H9 (cell line): Measurements from ENCODE around the gene TMEM165. TPM values are rescaled to one million over a fixed set of nuclear protein-coding genes. Genes with fewer than 3 reads are reported as not detected.

Source experiments
- DNase-seq: peaks from one replicate; pipeline ENCODE4 v3.0.0-alpha.2; 2017
- H2AFZ ChIP-seq: one replicate; pipeline ENCODE4 v1.6.1; 2013; ENCODE audit warnings: mild to moderate bottlenecking, low read length, control low read depth, moderate library complexity
- H2AK5ac ChIP-seq: 2 replicates; pipeline ENCODE4 v1.6.1; 2013; ENCODE audit warnings: low read length, control low read depth, mixed read lengths; ENCODE audit not compliant: insufficient read length
- H2BK120ac ChIP-seq: one replicate; pipeline ENCODE4 v1.6.1; 2013; ENCODE audit warnings: low read depth, mild to moderate bottlenecking, low read length, control low read depth, inconsistent platforms; ENCODE audit not compliant: poor library complexity, severe bottlenecking
- H2BK12ac ChIP-seq: 2 replicates; pipeline ENCODE4 v1.6.1; 2013; ENCODE audit warnings: low read length, control low read depth, mixed read lengths, low read depth; ENCODE audit not compliant: insufficient read length
- H2BK15ac ChIP-seq: 2 replicates; pipeline ENCODE4 v1.6.1; 2013; ENCODE audit warnings: low read depth, low read length, control low read depth
- H2BK20ac ChIP-seq: one replicate; pipeline ENCODE4 v1.6.1; 2013; ENCODE audit warnings: low read depth, mild to moderate bottlenecking, low read length, control low read depth, inconsistent platforms; ENCODE audit not compliant: poor library complexity, severe bottlenecking
- H2BK5ac ChIP-seq: 2 replicates; pipeline ENCODE4 v1.6.1; 2013; ENCODE audit warnings: low read length, control low read depth, mixed read lengths; ENCODE audit not compliant: insufficient read length
- H3K14ac ChIP-seq: 2 replicates; pipeline ENCODE4 v1.6.1; 2013; ENCODE audit warnings: low read length, control low read depth; ENCODE audit not compliant: insufficient read depth
- H3K18ac ChIP-seq: 2 replicates; pipeline ENCODE4 v1.6.1; 2013; ENCODE audit warnings: low read depth, mild to moderate bottlenecking, mixed read lengths, low read length, control low read depth; ENCODE audit not compliant: insufficient read length
- H3K23ac ChIP-seq: 2 replicates; pipeline ENCODE4 v1.6.1; 2013; ENCODE audit warnings: low read length, control low read depth, mixed read lengths, low read depth; ENCODE audit not compliant: insufficient read length
- H3K23me2 ChIP-seq: 2 replicates; pipeline ENCODE4 v1.6.1; 2013; ENCODE audit warnings: low read depth, mild to moderate bottlenecking, mixed read lengths, low read length, control low read depth; ENCODE audit not compliant: insufficient read length, poor library complexity, severe bottlenecking
- H3K27ac ChIP-seq: 2 replicates; pipeline ENCODE4 v1.5.1; 2013; ENCODE audit warnings: low read length, control low read depth, mixed read lengths, low read depth; ENCODE audit not compliant: insufficient read length
- H3K27me3 ChIP-seq: 2 replicates; pipeline ENCODE4 v1.6.1; 2013; ENCODE audit warnings: low read length, control low read depth, inconsistent platforms; ENCODE audit not compliant: insufficient read depth
- H3K4ac ChIP-seq: 2 replicates; pipeline ENCODE4 v1.6.1; 2013; ENCODE audit warnings: low read depth, mild to moderate bottlenecking, control low read depth, inconsistent platforms, low read length, moderate library complexity
- H3K4me1 ChIP-seq: 2 replicates; pipeline ENCODE4 v1.6.1; 2013; ENCODE audit warnings: low read length, control low read depth, inconsistent platforms; ENCODE audit not compliant: insufficient read depth
- H3K4me2 ChIP-seq: 2 replicates; pipeline ENCODE4 v1.6.1; 2013; ENCODE audit warnings: low read length, control low read depth, mixed read lengths; ENCODE audit not compliant: insufficient read length, insufficient read depth
- H3K56ac ChIP-seq: 2 replicates; pipeline ENCODE4 v1.6.1; 2013; ENCODE audit warnings: low read depth, mild to moderate bottlenecking, mixed read lengths, low read length, control low read depth; ENCODE audit not compliant: insufficient read length
- H3K79me1 ChIP-seq: 2 replicates; pipeline ENCODE4 v1.6.1; 2013; ENCODE audit warnings: low read depth, mild to moderate bottlenecking, moderate library complexity, low read length, control low read depth, inconsistent platforms; ENCODE audit not compliant: insufficient read depth, poor library complexity, severe bottlenecking
- H3K79me2 ChIP-seq: 2 replicates; pipeline ENCODE4 v1.6.1; 2013; ENCODE audit warnings: low read length, control low read depth, inconsistent platforms; ENCODE audit not compliant: insufficient read depth
- H3K9ac ChIP-seq: 2 replicates; pipeline ENCODE4 v1.6.1; 2013; ENCODE audit warnings: low read length, control low read depth, mixed read lengths; ENCODE audit not compliant: insufficient read length; ENCODE audit errors: extremely low read depth
- H3K9me3 ChIP-seq: one replicate; pipeline ENCODE4 v1.6.1; 2013; ENCODE audit warnings: low read depth, low read length, inconsistent platforms; ENCODE audit not compliant: control insufficient read depth
- H3T11ph ChIP-seq: one replicate; pipeline ENCODE4 v1.6.1; 2013; ENCODE audit warnings: mild to moderate bottlenecking, low read length, control low read depth, inconsistent platforms
- H4K20me1 ChIP-seq: one replicate; pipeline ENCODE4 v1.6.1; 2013; ENCODE audit not compliant: control insufficient read depth, insufficient read length, insufficient read depth
- H4K5ac ChIP-seq: 2 replicates; pipeline ENCODE4 v1.6.1; 2013; ENCODE audit warnings: low read depth, mild to moderate bottlenecking, mixed read lengths, low read length, control low read depth; ENCODE audit not compliant: insufficient read length
- H4K8ac ChIP-seq: replicated peaks from 2 replicates; pipeline ENCODE4 v1.6.1; 2013; ENCODE audit warnings: low read length, control low read depth, mixed read lengths, low read depth; ENCODE audit not compliant: insufficient read length
- H4K91ac ChIP-seq: 2 replicates; pipeline ENCODE4 v1.6.1; 2013; ENCODE audit warnings: low read depth, mild to moderate bottlenecking, moderate library complexity, mixed read lengths, low read length, control low read depth; ENCODE audit not compliant: insufficient read length
- H3K27ac Mint-ChIP-seq, 3 experiments: 2 replicates in 2 of 3; 3 replicates in 1 of 3; pipeline ENCODE4 v1.8.0; 2020 to 2021; ENCODE audit warnings: mixed read lengths in 3 of 3, mild to moderate bottlenecking in 1 of 3, moderate library complexity in 1 of 3
- H3K27me3 Mint-ChIP-seq: 2 replicates; pipeline ENCODE4 v1.8.0; 2021; ENCODE audit warnings: low read depth, mild to moderate bottlenecking, moderate library complexity, mixed read lengths
- H3K36me3 Mint-ChIP-seq, 3 experiments: 2 replicates in 2 of 3; 3 replicates in 1 of 3; pipeline ENCODE4 v1.8.0; 2020 to 2021; ENCODE audit warnings: low read depth in 3 of 3, mixed read lengths in 3 of 3; ENCODE audit not compliant: insufficient read depth in 1 of 3
- H3K4me1 Mint-ChIP-seq, 2 experiments: 2 replicates each; pipeline ENCODE4 v1.8.0; 2020; ENCODE audit warnings: mixed read lengths in 2 of 2
- H3K4me3 Mint-ChIP-seq, 2 experiments: 2 replicates in 1 of 2; 3 replicates in 1 of 2; pipeline ENCODE4 v1.8.0; 2020 to 2021; ENCODE audit warnings: mild to moderate bottlenecking in 2 of 2, mixed read lengths in 2 of 2, moderate library complexity in 1 of 2
- H3K9me3 Mint-ChIP-seq, 2 experiments: 2 replicates in 1 of 2; 3 replicates in 1 of 2; pipeline ENCODE4 v1.8.0; 2020; ENCODE audit warnings: mild to moderate bottlenecking in 2 of 2, mixed read lengths in 2 of 2, moderate library complexity in 1 of 2
- WGBS: extraction: QIAGEN DNeasy Blood & Tissue Kit; methylation state at CpG from one replicate; pipeline ENCODE4 v1.1.7; 2013; ENCODE audit warnings: missing lambda C conversion rate, low lambda C conversion rate, mixed read lengths; ENCODE audit not compliant: insufficient read length; ENCODE audit errors: extremely low coverage; 5-methylcytosine and 5-hydroxymethylcytosine counted together
- total RNA-seq: library from RNA; stranded (reverse); gene quantifications from 2 replicates; pipeline ENCODE4 v1.2.1, GENCODE V29; 2021
- TF ChIP-seq, protein P1 (sequence below): fragments of 200-600 bp; sonication (generic); conservative IDR thresholded peaks from 3 replicates; pipeline ENCODE4 v1.8.0; 2021; ENCODE audit warnings: antibody characterized with exemption, mild to moderate bottlenecking

The TMEM165 gene
- total RNA-seq, 1 experiment from 2014 or later: 87.2 TPM

GRCh38 chr4:55378617-55379467, 16.9 kb upstream of the TMEM165 start:
- H4K8ac ChIP-seq: no peak overlapping the region
- no peak overlapping the region for H3K18ac ChIP-seq
- no peaks in the 10 kb centered on the region for H3K79me1 ChIP-seq
- no peaks in the 10 kb centered on the region for H3K79me2 ChIP-seq
- H3K4me2 ChIP-seq: no peak overlapping the region
- no peak overlapping the region for H3K4ac ChIP-seq
- TF ChIP-seq, protein P1, sequence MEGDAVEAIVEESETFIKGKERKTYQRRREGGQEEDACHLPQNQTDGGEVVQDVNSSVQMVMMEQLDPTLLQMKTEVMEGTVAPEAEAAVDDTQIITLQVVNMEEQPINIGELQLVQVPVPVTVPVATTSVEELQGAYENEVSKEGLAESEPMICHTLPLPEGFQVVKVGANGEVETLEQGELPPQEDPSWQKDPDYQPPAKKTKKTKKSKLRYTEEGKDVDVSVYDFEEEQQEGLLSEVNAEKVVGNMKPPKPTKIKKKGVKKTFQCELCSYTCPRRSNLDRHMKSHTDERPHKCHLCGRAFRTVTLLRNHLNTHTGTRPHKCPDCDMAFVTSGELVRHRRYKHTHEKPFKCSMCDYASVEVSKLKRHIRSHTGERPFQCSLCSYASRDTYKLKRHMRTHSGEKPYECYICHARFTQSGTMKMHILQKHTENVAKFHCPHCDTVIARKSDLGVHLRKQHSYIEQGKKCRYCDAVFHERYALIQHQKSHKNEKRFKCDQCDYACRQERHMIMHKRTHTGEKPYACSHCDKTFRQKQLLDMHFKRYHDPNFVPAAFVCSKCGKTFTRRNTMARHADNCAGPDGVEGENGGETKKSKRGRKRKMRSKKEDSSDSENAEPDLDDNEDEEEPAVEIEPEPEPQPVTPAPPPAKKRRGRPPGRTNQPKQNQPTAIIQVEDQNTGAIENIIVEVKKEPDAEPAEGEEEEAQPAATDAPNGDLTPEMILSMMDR: no peak
- Mint-ChIP-seq H3K4me1 (no peaks in the 10 kb centered on the region), H3K27me3 (no peaks in the 10 kb centered on the region), H3K4me3 (no peak overlapping the region), H3K9me3 (no peaks in the 10 kb centered on the region; a peak in 1 of 5 replicates), H3K27ac (no peak overlapping the region; a peak in 1 of 7 replicates), H3K36me3 (no peaks in the 10 kb centered on the region; a peak in 1 of 7 replicates)
- no peaks in the 10 kb centered on the region for H3K23me2 ChIP-seq
- no peak overlapping the region for H3K56ac ChIP-seq
- no peak overlapping the region for H2BK120ac ChIP-seq
- 100% methylated on average over 1 of the region's 13 CpGs for WGBS
- H3T11ph ChIP-seq: no peak overlapping the region
- H2AFZ ChIP-seq: no peak overlapping the region
- H3K27ac ChIP-seq: no peak overlapping the region
- DNase-seq: no peak
- no peaks in the 10 kb centered on the region for H3K9me3 ChIP-seq
- H2AK5ac ChIP-seq: no peak overlapping the region
- H2BK5ac ChIP-seq: no peak overlapping the region
- H3K23ac ChIP-seq: no peak overlapping the region
- no peak overlapping the region for H4K5ac ChIP-seq
- H4K20me1 ChIP-seq: no peaks in the 10 kb centered on the region
- no peaks in the 10 kb centered on the region for H3K27me3 ChIP-seq
- no peak overlapping the region for H4K91ac ChIP-seq
- H3K9ac ChIP-seq: no peak overlapping the region
- H2BK12ac ChIP-seq: no peak overlapping the region
- H2BK15ac ChIP-seq: no peak overlapping the region
- no peak overlapping the region for H2BK20ac ChIP-seq
- no peaks in the 10 kb centered on the region for H3K4me1 ChIP-seq
- no peak overlapping the region for H3K14ac ChIP-seq
